ENCODE results near the gene SLC30A4. TPM values are rescaled to one million over a fixed set of nuclear protein-coding genes. Genes with fewer than 3 reads are reported as not detected.

The SLC30A4 gene
- polyA plus RNA-seq, 3 donors: 0.05 to 0.21 (median 0.17) TPM

DNA sequence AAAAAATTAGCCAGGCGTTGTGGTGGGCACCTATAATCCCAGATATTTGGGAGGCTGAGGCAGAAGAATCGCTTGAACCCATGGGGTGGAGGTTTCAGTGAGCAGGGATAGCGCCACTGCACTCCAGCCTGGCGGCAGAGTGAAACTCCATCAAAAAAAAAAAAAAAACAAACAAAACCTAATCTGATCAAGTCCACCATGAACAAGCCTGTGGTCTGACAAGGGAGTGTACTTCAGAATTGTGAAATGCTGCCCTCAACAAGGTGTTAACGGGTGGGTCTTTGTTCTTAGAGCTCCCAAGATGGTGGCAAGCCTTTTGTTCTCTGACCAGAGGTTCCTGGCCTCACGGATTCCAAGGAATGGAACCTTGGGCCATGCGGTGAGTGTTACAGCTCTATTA is 24.2 kb upstream of the SLC30A4 start:
- Mint-ChIP-seq H3K9me3 (peaks cover 0 to 3% (median 0%) of the 10 kb centered on the region in 7 donors), H3K27me3 (ENCODE audit: low read depth in 3 of 3) (peaks cover 0 to 19% (median 10%) of the 10 kb centered on the region in 3 donors), H3K27ac (no peak overlapping the region), H3K4me1 (peaks cover 5% of the 10 kb centered on the region), H3K4me3 (no peak overlapping the region), H3K36me3 (no peaks in the 10 kb centered on the region)
- H3K9ac ChIP-seq (ENCODE audit: insufficient read depth, low read length, poor library complexity, severe bottlenecking): no peak overlapping the region
- no peaks in the 10 kb centered on the region for H3K4me1 ChIP-seq (ENCODE audit: control insufficient read depth in 1 of 2, insufficient read depth in 2 of 2, low read length in 2 of 2)
- peaks cover 0 to 4% of the 10 kb centered on the region in 2 donors for H3K27me3 ChIP-seq (ENCODE audit: control insufficient read depth in 2 of 2, insufficient read depth in 2 of 2, low read length in 2 of 2)
- H3K4me2 ChIP-seq (replicated peaks; ENCODE audit: extremely low read depth, low read length, poor library complexity, severe bottlenecking): no peak overlapping the region
- WGBS (ENCODE audit: insufficient coverage): 85% methylated on average over 3 of the region's 7 CpGs
- no peak overlapping the region for H2AFZ ChIP-seq (ENCODE audit: insufficient read depth, low read depth, low read length, poor library complexity, severe bottlenecking)
- H3K36me3 ChIP-seq (replicated peaks in 1 of 2; ENCODE audit: control insufficient read depth in 1 of 2, insufficient read depth in 2 of 2, low read length in 2 of 2): no peaks in the 10 kb centered on the region
- no peak overlapping the region for H3K4me3 ChIP-seq (replicated peaks in 1 of 3; ENCODE audit: low read depth in 2 of 3, low read length in 3 of 3)
- H3K27ac ChIP-seq (ENCODE audit: low read depth in 1 of 2, low read length in 2 of 2): no peak overlapping the region
- no peaks in the 10 kb centered on the region for H4K20me1 ChIP-seq (ENCODE audit: insufficient read depth, low read length)
- TF ChIP-seq, protein P1, sequence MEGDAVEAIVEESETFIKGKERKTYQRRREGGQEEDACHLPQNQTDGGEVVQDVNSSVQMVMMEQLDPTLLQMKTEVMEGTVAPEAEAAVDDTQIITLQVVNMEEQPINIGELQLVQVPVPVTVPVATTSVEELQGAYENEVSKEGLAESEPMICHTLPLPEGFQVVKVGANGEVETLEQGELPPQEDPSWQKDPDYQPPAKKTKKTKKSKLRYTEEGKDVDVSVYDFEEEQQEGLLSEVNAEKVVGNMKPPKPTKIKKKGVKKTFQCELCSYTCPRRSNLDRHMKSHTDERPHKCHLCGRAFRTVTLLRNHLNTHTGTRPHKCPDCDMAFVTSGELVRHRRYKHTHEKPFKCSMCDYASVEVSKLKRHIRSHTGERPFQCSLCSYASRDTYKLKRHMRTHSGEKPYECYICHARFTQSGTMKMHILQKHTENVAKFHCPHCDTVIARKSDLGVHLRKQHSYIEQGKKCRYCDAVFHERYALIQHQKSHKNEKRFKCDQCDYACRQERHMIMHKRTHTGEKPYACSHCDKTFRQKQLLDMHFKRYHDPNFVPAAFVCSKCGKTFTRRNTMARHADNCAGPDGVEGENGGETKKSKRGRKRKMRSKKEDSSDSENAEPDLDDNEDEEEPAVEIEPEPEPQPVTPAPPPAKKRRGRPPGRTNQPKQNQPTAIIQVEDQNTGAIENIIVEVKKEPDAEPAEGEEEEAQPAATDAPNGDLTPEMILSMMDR (IDR thresholded peaks at IDR 0.05): no peak
- H3K79me2 ChIP-seq (ENCODE audit: insufficient read depth, low read length): no peaks in the 10 kb centered on the region
- DNase-seq: no peak
- intact Hi-C loops (cut with micrococcal nuclease): no loop called here
- no peaks in the 10 kb centered on the region for H3K9me3 ChIP-seq (replicated peaks in 1 of 2; ENCODE audit: control insufficient read depth in 1 of 2, insufficient read depth in 1 of 2, low read length in 2 of 2)

DNA sequence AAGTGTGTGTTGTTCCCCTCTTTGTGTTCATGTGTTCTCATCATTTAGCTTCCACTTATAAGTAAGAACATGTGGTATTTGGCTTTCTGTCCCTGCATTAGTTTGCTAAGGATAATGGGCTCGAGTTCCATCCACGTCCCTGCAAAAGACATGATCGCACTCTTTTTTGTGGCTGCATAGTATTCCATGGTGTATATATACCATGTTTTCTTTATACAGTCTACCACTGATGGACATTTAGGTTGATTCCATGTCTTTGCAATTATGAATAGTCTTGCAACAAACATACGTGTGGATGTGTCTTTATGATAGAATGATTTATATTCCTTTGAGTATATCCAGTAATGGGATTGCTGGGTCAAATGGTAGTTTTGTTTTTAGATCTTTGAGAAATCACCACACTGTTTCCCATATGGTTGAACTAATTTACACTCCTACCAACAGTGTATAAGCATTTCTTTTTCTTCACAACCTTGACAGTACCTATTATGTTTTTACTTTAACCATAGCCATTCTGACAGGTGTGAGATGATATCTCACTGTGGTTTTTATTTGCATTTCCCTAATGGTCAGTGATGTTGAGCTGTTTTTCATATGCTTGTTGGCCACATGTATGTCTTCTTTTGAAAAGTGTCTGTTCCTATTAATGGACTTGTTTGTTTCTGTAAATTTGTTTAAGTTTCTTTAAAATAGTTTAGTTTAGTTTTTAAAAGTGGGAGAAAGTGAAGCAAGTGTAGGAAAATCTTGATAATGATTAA is 21.9 kb upstream of the SLC30A4 start:
- Mint-ChIP-seq H3K4me1 (peaks cover 5% of the 10 kb centered on the region), H3K36me3 (no peaks in the 10 kb centered on the region), H3K27me3 (ENCODE audit: low read depth in 3 of 3) (peaks cover 0 to 18% (median 6%) of the 10 kb centered on the region in 3 donors), H3K9me3 (peaks cover 0 to 3% (median 0%) of the 10 kb centered on the region in 7 donors), H3K4me3 (no peak overlapping the region), H3K27ac (no peak overlapping the region)
- Histone ChIP-seq H3K79me2 (ENCODE audit: insufficient read depth, low read length) (no peaks in the 10 kb centered on the region), H3K9me3 (replicated peaks in 1 of 2; ENCODE audit: control insufficient read depth in 1 of 2, insufficient read depth in 1 of 2, low read length in 2 of 2) (no peaks in the 10 kb centered on the region), H3K27me3 (ENCODE audit: control insufficient read depth in 2 of 2, insufficient read depth in 2 of 2, low read length in 2 of 2) (peaks cover 0 to 4% of the 10 kb centered on the region in 2 donors), H2AFZ (ENCODE audit: insufficient read depth, low read depth, low read length, poor library complexity, severe bottlenecking) (no peak overlapping the region), H3K36me3 (replicated peaks in 1 of 2; ENCODE audit: control insufficient read depth in 1 of 2, insufficient read depth in 2 of 2, low read length in 2 of 2) (no peaks in the 10 kb centered on the region), H3K4me2 (replicated peaks; ENCODE audit: extremely low read depth, low read length, poor library complexity, severe bottlenecking) (no peak overlapping the region), H3K27ac (ENCODE audit: low read depth in 1 of 2, low read length in 2 of 2) (no peak overlapping the region), H3K4me3 (replicated peaks in 1 of 3; ENCODE audit: low read depth in 2 of 3, low read length in 3 of 3) (no peak overlapping the region), H4K20me1 (ENCODE audit: insufficient read depth, low read length) (no peaks in the 10 kb centered on the region), H3K9ac (ENCODE audit: insufficient read depth, low read length, poor library complexity, severe bottlenecking) (no peak overlapping the region), H3K4me1 (ENCODE audit: control insufficient read depth in 1 of 2, insufficient read depth in 2 of 2, low read length in 2 of 2) (no peaks in the 10 kb centered on the region)
- DNase-seq: no peak
- 100% methylated on average over 1 of the region's 4 CpGs for WGBS (ENCODE audit: insufficient coverage)
- TF ChIP-seq, protein P1 (IDR thresholded peaks at IDR 0.05): no peak
- intact Hi-C loops (cut with micrococcal nuclease): no loop called here
